ENCODE data around the gene RPS6KA6. TPM values are rescaled to one million over a fixed set of nuclear protein-coding genes. Genes with fewer than 3 reads are reported as not detected.

RPS6KA6 gene
- total and polyA plus RNA-seq, 2 experiments from 2014 or later: 3.6 to 14.0 TPM

DNA sequence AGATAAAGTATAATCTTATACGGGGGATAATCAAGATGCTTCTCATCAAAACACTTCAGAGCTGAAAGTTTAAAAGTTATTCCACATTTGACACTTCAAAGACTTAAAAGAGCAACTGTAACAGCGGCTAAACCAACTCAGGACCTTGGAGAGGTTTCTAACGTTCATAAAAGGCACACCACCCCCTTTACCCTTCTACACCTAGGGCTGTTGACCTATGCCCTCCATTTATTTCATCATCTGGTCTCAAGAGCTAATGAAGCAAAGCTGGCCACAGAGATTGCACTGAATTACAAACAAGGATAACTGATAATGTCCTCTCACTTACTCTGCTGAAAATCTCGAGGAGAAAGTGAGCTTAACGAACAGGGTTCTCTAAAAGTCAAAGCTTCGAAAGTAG is 1.1 kb upstream of the RPS6KA6 start:
- ATAC-seq: no peak
- no peak overlapping the region for H3K27ac Mint-ChIP-seq
- H3K79me2 ChIP-seq (replicated peaks; ENCODE audit: insufficient read depth): peaks cover 22% of the 10 kb centered on the region

GRCh38 chrX:84188320-84188834 is 378 bp upstream of the RPS6KA6 start:
- H3K27me3 Mint-ChIP-seq (ENCODE audit: insufficient read depth, low read depth, poor library complexity): peaks cover 3% of the 10 kb centered on the region
- Histone ChIP-seq H3K4me1 (ENCODE audit: insufficient read depth) (peaks cover 9% of the 10 kb centered on the region; the same call in 1 of the 2 replicates), H3K27me3 (ENCODE audit: insufficient read depth) (no peaks in the 10 kb centered on the region), H3K27ac (ENCODE audit: low read depth) (no peak overlapping the region), H3K4me3 (peak overlapping the region; percentile 65), H3K79me2 (replicated peaks; ENCODE audit: insufficient read depth) (peaks cover 26% of the 10 kb centered on the region), H2AFZ (peak overlapping the region; percentile 90), H3F3A (replicated peaks; ENCODE audit: low read depth) (no peaks in the 10 kb centered on the region), H3K4me2 (peak overlapping the region; percentile 55), H4K20me1 (replicated peaks; ENCODE audit: insufficient read depth) (no peaks in the 10 kb centered on the region), H3K36me3 (ENCODE audit: insufficient read depth) (no peaks in the 10 kb centered on the region), H3K9me2 (ENCODE audit: insufficient read depth) (no peaks in the 10 kb centered on the region)
- no peaks in the 10 kb centered on the region for H3K36me3 Mint-ChIP-seq (ENCODE audit: low read depth)
- peak overlapping the region; percentile 93 for H3K4me3 Mint-ChIP-seq
- DNase-seq (ENCODE audit: low spot score): peak; percentile 61
- H3K4me1 Mint-ChIP-seq: peaks cover 20% of the 10 kb centered on the region
- TF ChIP-seq, protein P1, sequence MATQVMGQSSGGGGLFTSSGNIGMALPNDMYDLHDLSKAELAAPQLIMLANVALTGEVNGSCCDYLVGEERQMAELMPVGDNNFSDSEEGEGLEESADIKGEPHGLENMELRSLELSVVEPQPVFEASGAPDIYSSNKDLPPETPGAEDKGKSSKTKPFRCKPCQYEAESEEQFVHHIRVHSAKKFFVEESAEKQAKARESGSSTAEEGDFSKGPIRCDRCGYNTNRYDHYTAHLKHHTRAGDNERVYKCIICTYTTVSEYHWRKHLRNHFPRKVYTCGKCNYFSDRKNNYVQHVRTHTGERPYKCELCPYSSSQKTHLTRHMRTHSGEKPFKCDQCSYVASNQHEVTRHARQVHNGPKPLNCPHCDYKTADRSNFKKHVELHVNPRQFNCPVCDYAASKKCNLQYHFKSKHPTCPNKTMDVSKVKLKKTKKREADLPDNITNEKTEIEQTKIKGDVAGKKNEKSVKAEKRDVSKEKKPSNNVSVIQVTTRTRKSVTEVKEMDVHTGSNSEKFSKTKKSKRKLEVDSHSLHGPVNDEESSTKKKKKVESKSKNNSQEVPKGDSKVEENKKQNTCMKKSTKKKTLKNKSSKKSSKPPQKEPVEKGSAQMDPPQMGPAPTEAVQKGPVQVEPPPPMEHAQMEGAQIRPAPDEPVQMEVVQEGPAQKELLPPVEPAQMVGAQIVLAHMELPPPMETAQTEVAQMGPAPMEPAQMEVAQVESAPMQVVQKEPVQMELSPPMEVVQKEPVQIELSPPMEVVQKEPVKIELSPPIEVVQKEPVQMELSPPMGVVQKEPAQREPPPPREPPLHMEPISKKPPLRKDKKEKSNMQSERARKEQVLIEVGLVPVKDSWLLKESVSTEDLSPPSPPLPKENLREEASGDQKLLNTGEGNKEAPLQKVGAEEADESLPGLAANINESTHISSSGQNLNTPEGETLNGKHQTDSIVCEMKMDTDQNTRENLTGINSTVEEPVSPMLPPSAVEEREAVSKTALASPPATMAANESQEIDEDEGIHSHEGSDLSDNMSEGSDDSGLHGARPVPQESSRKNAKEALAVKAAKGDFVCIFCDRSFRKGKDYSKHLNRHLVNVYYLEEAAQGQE (IDR thresholded peaks at IDR 0.05; ENCODE audit: unreplicated experiment): no peak
- TF ChIP-seq POLR2AphosphoS5 (IDR thresholded peaks at IDR 0.05; ENCODE audit: low read depth): peak; percentile 12; the same call in 1 of the 2 replicates
- H3K9me3 Mint-ChIP-seq: no peaks in the 10 kb centered on the region
- ATAC-seq: peak; percentile 71
- no peak overlapping the region for H3K27ac Mint-ChIP-seq

More for the DNA sequence above, 1.1 kb upstream of the RPS6KA6 start:
- Histone ChIP-seq H3K4me1 (ENCODE audit: insufficient read depth) (peaks cover 9% of the 10 kb centered on the region; the same call in 1 of the 2 replicates), H2AFZ (no peak overlapping the region), H3K9me2 (ENCODE audit: insufficient read depth) (no peaks in the 10 kb centered on the region), H3K27me3 (ENCODE audit: insufficient read depth) (no peaks in the 10 kb centered on the region), H3K4me2 (no peak overlapping the region), H3F3A (replicated peaks; ENCODE audit: low read depth) (no peaks in the 10 kb centered on the region), H4K20me1 (replicated peaks; ENCODE audit: insufficient read depth) (no peaks in the 10 kb centered on the region), H3K27ac (ENCODE audit: low read depth) (no peak overlapping the region), H3K36me3 (ENCODE audit: insufficient read depth) (no peaks in the 10 kb centered on the region), H3K4me3 (peak overlapping the region; percentile 65; the same call in 1 of the 2 replicates)
- peak overlapping the region; percentile 93; the same call in 2 of the 3 replicates for H3K4me3 Mint-ChIP-seq
- peaks cover 14% of the 10 kb centered on the region for H3K4me1 Mint-ChIP-seq
- peaks cover 3% of the 10 kb centered on the region for H3K27me3 Mint-ChIP-seq (ENCODE audit: insufficient read depth, low read depth, poor library complexity)
- TF ChIP-seq, protein P2, sequence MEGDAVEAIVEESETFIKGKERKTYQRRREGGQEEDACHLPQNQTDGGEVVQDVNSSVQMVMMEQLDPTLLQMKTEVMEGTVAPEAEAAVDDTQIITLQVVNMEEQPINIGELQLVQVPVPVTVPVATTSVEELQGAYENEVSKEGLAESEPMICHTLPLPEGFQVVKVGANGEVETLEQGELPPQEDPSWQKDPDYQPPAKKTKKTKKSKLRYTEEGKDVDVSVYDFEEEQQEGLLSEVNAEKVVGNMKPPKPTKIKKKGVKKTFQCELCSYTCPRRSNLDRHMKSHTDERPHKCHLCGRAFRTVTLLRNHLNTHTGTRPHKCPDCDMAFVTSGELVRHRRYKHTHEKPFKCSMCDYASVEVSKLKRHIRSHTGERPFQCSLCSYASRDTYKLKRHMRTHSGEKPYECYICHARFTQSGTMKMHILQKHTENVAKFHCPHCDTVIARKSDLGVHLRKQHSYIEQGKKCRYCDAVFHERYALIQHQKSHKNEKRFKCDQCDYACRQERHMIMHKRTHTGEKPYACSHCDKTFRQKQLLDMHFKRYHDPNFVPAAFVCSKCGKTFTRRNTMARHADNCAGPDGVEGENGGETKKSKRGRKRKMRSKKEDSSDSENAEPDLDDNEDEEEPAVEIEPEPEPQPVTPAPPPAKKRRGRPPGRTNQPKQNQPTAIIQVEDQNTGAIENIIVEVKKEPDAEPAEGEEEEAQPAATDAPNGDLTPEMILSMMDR (conservative IDR thresholded peaks at IDR 0.05; ENCODE audit: low read depth in 2 of 2): no peak
- TF ChIP-seq, protein P1 (IDR thresholded peaks at IDR 0.05; ENCODE audit: unreplicated experiment): peak; percentile 34
- TF ChIP-seq POLR2AphosphoS5 (IDR thresholded peaks at IDR 0.05; ENCODE audit: low read depth): no peak
- H3K36me3 Mint-ChIP-seq (ENCODE audit: low read depth): no peaks in the 10 kb centered on the region
- H3K9me3 Mint-ChIP-seq: no peaks in the 10 kb centered on the region
- peak; percentile 8 for DNase-seq (ENCODE audit: low spot score)
